ENCODE results near the gene PAPOLA.

Gene PAPOLA

DNA sequence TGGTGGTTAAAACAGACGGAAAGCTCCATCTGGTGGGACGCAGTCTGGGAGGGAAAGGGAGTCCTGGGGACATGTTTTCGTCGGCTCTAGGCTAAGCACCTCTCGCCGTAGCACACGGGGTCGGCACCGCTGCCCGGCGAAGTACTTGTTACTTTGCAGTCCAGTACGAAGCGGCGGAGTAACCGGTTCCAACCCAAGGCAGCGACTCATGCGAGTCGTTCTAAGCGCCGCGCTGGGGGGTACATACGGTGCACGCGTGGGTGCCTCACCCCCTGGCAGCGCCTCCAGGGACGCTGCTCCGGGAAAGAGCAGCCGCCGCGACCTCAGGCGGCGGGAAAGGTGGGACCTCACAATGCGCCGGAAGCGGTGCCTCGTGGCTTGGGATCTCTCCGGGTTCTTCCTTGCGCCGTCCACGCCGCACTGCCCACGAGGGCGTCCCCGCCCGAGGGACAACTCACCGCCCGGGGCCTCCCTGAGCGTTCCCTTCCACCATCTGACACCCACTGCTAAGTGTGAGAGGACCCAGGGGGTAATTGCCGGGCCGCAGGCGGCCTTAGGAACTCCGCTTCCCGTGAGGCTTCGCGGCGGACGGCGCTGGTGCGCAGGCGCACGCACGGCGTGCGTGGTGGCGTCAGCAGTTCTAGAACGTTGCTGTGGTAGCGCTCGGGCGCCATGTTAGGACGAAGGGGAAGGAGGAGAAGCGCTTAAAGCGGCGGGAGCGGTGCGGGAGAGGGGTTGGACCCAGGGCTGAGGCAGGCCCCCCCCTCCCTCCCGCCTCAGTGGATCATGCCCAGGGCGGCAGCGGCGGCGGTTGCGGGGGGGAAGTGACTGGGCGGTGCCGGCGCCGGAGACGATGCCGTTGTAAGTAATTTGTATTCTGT is at the start of gene PAPOLA:
Gene PAPOLA (plus strand): TSS at position 643 of the 881 bp plus-strand sequence. CDS start 211 bp downstream, at position 854.
- peak within 1 kb of the TSS; percentile 92 for H3K4me3 ChIP-seq (ENCODE audit: low read depth, low read length)
- peak; percentile 98 for DNase-seq (ENCODE audit: low read depth)
- TF ChIP-seq, protein P1, sequence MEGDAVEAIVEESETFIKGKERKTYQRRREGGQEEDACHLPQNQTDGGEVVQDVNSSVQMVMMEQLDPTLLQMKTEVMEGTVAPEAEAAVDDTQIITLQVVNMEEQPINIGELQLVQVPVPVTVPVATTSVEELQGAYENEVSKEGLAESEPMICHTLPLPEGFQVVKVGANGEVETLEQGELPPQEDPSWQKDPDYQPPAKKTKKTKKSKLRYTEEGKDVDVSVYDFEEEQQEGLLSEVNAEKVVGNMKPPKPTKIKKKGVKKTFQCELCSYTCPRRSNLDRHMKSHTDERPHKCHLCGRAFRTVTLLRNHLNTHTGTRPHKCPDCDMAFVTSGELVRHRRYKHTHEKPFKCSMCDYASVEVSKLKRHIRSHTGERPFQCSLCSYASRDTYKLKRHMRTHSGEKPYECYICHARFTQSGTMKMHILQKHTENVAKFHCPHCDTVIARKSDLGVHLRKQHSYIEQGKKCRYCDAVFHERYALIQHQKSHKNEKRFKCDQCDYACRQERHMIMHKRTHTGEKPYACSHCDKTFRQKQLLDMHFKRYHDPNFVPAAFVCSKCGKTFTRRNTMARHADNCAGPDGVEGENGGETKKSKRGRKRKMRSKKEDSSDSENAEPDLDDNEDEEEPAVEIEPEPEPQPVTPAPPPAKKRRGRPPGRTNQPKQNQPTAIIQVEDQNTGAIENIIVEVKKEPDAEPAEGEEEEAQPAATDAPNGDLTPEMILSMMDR (IDR thresholded peaks at IDR 0.05; ENCODE audit: insufficient read depth, low read depth, low read length, missing control alignments), result no peak

DNA sequence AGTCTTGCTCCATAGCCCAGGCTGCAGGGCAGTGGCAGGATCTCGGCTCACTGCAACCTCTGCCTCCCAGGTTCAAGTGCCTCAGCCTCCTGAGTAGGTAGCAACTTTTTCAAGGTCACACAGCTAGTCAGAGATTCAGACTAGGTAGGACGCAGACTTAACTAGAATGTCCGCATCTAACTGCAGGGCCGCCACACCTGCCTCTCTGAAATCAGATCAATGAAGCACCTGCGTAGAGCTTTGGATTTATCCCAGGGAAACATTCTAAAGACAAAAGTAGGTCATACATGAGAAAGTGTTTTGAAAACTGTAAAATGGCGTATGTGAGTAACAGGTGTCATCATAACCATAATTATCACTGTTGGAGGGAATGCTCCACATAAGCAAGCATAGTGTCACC is 49.5 kb upstream of the PAPOLA start:
- TF ChIP-seq, protein P1 (IDR thresholded peaks at IDR 0.05; ENCODE audit: insufficient read depth, low read depth, low read length, missing control alignments), result no peak
- DNase-seq (ENCODE audit: low read depth), result no peak
- no peak overlapping the region for H3K4me3 ChIP-seq (ENCODE audit: low read depth, low read length)

DNA sequence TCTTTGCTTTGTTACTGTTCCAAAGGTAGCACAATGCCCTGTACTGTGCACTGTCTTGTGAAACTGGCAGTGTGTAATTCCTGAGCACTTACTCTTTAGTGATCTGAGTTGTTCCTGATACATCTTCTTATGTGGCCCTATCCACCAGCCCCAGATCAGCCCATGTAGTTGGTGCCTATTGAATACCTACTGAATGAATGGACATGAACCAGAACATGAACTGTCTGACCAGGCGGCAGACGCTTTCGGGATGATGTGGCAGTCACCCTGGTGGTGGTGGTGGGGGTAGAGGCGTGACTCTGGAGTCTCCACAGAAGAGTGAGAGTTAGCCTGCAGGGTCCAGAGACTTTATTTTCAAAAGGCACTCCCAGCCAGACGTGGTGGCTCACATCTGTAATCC is 46.6 kb upstream of the PAPOLA start:
- no peak overlapping the region for H3K4me3 ChIP-seq (ENCODE audit: low read depth, low read length)
- DNase-seq (ENCODE audit: low read depth), result peak; percentile 28
- TF ChIP-seq, protein P1 (IDR thresholded peaks at IDR 0.05; ENCODE audit: insufficient read depth, low read depth, low read length, missing control alignments), result no peak

DNA sequence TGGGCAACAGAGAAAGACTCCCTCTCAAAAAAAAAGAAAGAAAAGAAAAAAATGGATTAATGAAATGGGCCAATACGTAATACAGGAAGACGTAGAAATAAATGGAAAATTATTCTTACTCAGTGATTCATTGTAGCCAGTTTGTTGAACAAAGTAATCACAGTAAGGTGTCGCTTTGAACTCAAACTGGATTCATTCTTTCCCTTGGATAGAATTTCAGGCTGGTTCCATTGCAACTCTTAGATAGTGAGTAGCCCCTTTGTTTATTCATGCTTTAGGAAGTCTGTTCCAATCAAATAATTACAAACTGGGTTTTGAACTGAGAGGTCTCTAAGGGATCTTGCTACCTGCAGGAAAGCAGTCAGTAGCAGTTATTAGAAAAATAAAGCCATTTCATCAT is 42.3 kb upstream of the PAPOLA start:
- TF ChIP-seq, protein P1 (IDR thresholded peaks at IDR 0.05; ENCODE audit: insufficient read depth, low read depth, low read length, missing control alignments), result no peak
- no peak for DNase-seq (ENCODE audit: low read depth)

DNA sequence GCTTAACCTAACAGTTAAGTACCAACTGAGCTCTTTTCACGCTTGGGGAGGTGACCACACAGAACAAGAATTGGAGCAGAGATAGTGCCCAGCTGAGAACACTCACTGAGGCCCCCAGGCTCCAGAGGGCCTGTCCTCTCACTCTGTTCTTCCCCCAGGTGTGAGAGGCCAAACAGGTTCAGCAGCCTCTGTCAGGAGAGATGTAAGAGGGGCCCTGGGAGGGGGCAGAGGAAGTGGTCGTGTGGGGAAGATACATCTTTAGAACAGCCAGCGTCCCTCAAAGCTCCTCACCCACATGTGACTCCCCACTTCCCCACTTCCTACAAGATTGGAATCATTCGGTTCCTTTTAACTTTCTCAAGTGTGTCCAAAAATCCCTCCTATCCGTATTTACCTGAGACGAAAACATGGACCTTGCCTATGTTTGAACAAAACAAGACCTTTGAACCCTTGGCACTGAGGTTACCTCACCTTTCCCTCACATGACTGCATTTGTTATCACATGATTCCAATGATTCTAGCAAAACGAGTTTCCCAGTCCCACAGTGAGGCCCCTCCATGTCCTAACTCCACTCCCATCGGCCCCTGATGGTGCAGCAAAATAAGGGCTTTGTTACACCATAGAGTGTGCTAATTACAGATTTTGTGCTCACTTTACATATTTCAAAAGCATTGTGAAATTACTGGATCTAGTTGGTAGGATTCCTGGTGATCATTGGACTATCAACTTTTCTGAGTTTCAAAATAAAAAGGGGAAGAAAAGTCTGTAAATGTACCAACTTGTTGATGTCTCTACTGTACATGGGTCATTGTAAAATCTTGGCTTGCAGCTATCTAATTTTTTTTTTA is 40.0 kb upstream of the PAPOLA start:
- no peak overlapping the region for H3K4me3 ChIP-seq (ENCODE audit: low read depth, low read length)
- TF ChIP-seq, protein P1 (IDR thresholded peaks at IDR 0.05; ENCODE audit: insufficient read depth, low read depth, low read length, missing control alignments), result no peak
- DNase-seq (ENCODE audit: low read depth), result no peak

More for the DNA sequence above, 42.3 kb upstream of the PAPOLA start:
- no peak overlapping the region for H3K4me3 ChIP-seq (ENCODE audit: low read depth, low read length)

DNA sequence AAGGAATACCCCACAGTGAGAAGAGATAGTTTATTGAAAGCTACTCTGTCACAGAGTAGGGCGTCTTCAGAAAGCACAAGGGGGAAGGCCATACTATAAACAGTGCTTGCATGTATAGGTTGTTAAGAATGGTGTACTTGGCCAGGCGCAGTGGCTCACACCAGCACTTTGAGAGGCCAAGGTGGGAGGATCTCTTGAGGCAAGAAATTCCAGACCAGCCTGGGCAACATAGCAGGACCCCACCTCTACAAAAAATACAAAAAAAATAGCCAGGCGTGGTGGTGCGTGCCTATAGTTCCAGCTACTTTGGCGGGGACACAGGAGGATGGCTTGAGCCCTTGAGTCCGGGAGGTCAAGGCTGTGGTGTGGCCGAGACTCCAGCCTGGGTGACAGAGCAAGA is 38.0 kb upstream of the PAPOLA start:
- no peak overlapping the region for H3K4me3 ChIP-seq (ENCODE audit: low read depth, low read length)
- TF ChIP-seq, protein P1 (IDR thresholded peaks at IDR 0.05; ENCODE audit: insufficient read depth, low read depth, low read length, missing control alignments), result no peak
- no peak for DNase-seq (ENCODE audit: low read depth)

Data from GM12865 (cell line).